ENCODE data around the gene OTOF. TPM values are rescaled to one million over a fixed set of nuclear protein-coding genes. Genes with fewer than 3 reads are reported as not detected.
"Not testable (repeated sequence)": the region's sequence is repeated elsewhere in the genome, so short reads cannot be mapped to it uniquely, and the experiment has no call there.

Gene OTOF
- total RNA-seq, 1 experiment from 2014 or later: not detected

DNA sequence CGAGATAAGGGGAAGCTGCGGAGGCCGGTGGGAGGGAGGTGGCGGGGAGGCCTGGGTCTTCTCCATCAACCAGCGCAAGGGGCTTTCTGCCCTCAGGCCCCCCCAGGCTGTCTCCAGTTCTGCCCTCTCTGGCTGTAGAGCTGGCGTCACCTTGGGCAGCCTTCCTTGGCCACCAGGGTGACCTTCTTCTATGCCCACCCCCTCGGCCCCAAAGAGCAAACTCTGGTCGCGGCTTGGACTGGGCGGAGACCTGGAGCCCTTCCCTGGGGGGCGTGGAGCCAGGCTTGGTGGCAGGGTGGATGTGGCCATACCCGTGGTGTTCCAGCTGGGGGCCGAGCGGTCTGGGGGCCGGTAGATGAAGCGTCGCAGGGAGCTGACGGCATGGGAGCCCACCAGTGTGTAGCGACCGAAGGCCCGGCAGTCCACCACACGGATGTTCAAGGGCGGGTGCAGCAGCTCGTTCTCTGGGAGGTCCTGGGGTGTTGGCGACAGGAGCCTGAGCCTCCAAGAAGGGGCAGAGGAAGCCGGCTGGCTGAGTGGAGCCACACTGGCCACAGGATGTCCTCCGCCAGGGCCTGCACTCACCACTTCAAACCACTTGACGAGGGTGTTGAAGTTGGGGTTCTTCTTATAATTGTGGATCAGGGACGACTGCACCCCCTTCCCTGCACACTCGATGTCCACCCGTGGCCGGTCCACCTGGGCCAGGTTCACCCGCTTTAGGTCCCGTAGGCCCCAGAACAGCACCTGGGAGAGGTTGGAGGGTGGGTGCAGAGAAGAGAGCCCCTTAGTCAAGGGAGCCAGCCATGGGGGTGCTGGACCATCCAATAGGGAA lies 4.9 kb downstream of the OTOF start:
- Histone ChIP-seq H3K27ac (no peak overlapping the region), H3K9me3 (replicated peaks) (peaks cover 5% of the 10 kb centered on the region), H3K27me3 (replicated peaks) (no peaks in the 10 kb centered on the region), H3K36me3 (no peaks in the 10 kb centered on the region), H3K4me1 (replicated peaks) (no peaks in the 10 kb centered on the region), H3K4me3 (no peak overlapping the region)
- DNase-seq (ENCODE audit: low read depth in 1 of 2, low spot score in 2 of 2): no peak

DNA sequence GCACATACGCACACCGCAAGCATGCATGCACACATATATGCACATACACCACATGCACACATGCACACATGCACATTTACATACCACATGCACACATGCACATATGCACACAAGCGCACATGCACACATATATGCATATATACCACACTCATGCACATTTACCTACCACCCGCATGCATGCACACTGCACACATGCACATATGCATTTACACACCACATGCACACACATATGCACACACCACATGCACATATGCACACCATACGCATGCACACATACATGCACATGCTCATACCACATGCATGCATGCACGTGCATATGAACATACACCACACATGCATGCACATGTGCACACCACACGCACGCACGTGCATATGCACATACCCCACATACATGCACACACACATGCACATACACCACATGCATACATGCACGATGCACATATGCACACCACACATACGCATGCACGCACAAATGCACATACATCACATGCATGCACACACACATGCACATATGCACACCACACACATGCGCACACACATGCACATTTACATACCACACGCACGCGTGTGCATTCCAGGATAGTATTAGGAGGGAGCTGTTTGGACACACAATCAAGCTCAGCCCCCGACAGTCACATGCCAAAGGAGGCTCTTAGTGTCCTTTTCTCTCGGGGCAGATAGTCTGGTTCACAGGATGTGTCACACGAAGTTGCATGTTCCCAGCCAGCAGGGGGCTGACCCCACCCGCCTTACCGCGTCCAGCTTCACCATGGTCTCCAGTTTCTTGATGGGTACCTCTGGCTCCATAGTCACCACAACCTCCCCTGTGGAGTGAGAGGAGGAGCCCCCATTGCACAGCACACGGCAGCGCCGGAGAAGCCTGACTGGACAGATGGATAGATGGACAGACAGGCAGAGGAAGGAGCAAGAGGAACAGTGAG lies 5.9 kb downstream of the OTOF start:
- no peaks in the 10 kb centered on the region for H3K4me1 ChIP-seq (replicated peaks)
- peaks cover 5% of the 10 kb centered on the region for H3K9me3 ChIP-seq (replicated peaks)
- H3K36me3 ChIP-seq: no peaks in the 10 kb centered on the region
- DNase-seq (ENCODE audit: low read depth in 1 of 2, low spot score in 2 of 2): no peak
- H3K27ac ChIP-seq: no peak overlapping the region
- H3K27me3 ChIP-seq (replicated peaks): no peaks in the 10 kb centered on the region
- no peak overlapping the region for H3K4me3 ChIP-seq

DNA sequence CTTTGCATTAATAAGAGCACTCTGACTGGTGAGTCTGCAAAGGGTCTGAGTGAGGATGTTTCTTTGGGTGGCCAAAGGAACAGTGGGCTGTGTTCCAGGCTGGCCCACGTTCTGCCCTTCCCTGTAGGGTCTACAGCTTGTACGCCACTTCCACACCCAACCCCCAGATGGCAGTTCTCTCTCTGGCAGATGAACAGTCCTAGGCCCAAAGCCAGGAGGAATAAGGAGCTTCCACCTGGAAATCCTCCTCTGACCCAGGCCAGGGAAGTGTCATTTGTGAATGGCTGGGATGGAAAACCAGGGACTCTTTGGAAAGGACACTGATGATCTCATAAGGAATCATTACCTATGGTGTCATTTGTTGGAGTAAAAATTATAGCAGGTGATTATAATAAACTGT lies 6.6 kb downstream of the OTOF start:
- Histone ChIP-seq H3K9me3 (replicated peaks) (peaks cover 5% of the 10 kb centered on the region), H3K4me3 (no peak overlapping the region), H3K36me3 (no peaks in the 10 kb centered on the region), H3K4me1 (replicated peaks) (no peaks in the 10 kb centered on the region), H3K27me3 (replicated peaks) (no peaks in the 10 kb centered on the region), H3K27ac (no peak overlapping the region)
- DNase-seq (ENCODE audit: low read depth in 1 of 2, low spot score in 2 of 2): no peak

DNA sequence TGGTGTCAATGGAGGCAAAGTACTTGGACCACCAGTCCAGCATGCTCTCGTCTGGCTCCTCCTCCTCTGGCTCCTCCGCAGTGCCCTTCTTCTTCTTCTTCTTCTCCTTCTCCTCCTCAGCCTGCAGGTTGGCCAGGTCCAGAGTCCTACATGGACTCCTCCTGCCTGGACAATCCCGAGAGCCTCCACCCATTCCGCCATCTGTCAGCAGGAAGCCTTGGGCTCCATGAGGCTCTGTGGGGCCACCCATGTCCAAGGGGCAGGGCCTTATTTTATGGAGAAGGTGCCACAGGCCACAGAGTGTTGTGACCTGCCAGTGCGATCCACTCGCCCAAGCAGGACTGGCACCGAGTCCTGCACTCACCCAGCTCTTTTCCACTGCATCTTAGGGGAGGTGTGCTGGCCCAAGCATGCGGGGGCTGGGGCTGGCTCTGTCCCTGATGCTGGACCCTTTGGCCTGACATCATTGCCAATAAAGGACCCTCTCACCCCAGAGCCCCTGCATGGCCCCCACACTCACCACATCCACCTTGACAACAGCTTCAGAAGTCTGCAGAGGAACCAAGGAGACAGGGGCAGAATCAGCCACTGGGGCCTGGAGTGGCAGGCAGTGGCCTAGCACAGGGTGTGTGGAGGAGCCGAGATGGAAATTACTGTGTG lies 7.2 kb downstream of the OTOF start:
- no peaks in the 10 kb centered on the region for H3K36me3 ChIP-seq
- H3K9me3 ChIP-seq (replicated peaks): peaks cover 5% of the 10 kb centered on the region
- no peaks in the 10 kb centered on the region for H3K27me3 ChIP-seq (replicated peaks)
- no peak overlapping the region for H3K4me3 ChIP-seq
- no peaks in the 10 kb centered on the region for H3K4me1 ChIP-seq (replicated peaks)
- DNase-seq (ENCODE audit: low read depth in 1 of 2, low spot score in 2 of 2): no peak
- H3K27ac ChIP-seq: no peak overlapping the region

DNA sequence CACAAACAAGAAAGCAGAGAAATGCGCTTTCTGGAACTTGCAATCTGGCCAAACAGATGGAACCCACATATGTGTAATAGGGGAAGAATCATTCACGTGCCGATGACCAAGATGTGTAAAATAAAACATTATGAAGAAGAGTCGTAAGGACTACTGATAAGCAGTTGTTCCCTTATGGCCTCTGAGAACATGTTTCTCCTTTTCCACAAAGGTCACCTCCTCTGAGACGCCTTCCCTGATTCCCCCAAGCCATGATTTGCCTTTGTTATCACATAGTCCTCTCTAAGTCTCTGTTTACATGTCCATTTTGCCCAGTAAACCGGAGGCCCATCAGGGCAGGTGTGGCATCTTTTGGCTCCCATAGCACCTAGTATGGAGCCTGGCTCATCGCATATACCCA lies 8.0 kb downstream of the OTOF start:
- no peak for DNase-seq (ENCODE audit: low read depth in 1 of 2, low spot score in 2 of 2)
- H3K4me3 ChIP-seq: no peak overlapping the region
- no peak overlapping the region for H3K27ac ChIP-seq
- no peaks in the 10 kb centered on the region for H3K36me3 ChIP-seq
- H3K9me3 ChIP-seq (replicated peaks): peaks cover 5% of the 10 kb centered on the region
- H3K4me1 ChIP-seq (replicated peaks): no peaks in the 10 kb centered on the region
- H3K27me3 ChIP-seq (replicated peaks): no peaks in the 10 kb centered on the region

DNA sequence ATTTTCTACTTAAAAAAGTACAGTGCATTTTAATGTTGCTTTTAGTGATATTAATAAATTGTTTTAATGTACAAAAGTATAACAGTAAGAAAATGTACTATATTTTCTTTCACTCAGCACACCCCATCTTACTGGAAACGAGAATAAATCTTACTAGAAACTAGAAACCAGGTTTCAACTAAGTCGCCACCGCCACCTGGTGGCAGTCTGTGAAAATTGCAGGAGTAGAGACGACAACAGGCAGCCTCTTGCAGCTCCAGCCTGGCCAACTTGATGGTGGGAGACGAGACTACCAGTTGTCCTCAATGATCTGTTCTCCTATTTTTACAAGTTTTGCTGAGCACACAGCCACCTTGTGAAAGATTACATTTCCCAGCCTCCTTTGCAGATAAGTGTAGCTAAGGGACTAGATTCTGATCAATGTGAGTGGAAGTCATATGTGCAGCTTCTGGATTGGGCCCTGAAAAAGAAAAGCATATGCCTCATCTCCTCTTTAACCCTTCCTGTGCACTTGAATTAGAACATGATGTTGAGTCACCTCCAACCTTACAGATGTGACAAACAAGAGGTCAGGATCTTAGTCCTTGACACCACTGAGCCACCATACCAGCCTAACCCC lies 8.7 kb downstream of the OTOF start:
- Histone ChIP-seq H3K4me1 (replicated peaks) (no peaks in the 10 kb centered on the region), H3K36me3 (no peaks in the 10 kb centered on the region), H3K9me3 (replicated peaks) (peaks cover 5% of the 10 kb centered on the region), H3K27ac (no peak overlapping the region), H3K27me3 (replicated peaks) (no peaks in the 10 kb centered on the region), H3K4me3 (no peak overlapping the region)
- no peak for DNase-seq (ENCODE audit: low read depth in 1 of 2, low spot score in 2 of 2)

DNA sequence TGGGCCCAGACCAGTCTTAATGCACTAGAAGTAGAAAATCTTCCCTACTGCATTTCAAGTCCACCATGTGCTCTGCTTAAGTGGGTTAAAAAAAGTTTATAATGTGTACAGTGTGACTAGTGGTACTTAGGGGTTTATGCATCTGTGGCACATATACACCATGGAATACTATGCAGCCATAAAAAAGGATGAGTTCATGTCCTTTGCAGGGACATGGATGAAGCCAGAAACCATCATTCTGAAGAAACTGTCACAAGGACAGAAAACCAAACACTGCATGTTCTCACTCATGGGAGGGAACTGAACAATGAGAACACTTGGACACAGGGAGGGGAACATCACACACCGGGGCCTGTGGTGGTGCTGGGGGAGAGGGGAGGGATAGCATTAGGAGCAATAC lies 9.4 kb downstream of the OTOF start:
- H3K27me3 ChIP-seq (replicated peaks); DNase-seq (ENCODE audit: low read depth in 1 of 2, low spot score in 2 of 2); H3K4me3 ChIP-seq; H3K27ac ChIP-seq; H3K36me3 ChIP-seq; H3K9me3 ChIP-seq (replicated peaks); H3K4me1 ChIP-seq (replicated peaks): not testable (repeated sequence)

DNA sequence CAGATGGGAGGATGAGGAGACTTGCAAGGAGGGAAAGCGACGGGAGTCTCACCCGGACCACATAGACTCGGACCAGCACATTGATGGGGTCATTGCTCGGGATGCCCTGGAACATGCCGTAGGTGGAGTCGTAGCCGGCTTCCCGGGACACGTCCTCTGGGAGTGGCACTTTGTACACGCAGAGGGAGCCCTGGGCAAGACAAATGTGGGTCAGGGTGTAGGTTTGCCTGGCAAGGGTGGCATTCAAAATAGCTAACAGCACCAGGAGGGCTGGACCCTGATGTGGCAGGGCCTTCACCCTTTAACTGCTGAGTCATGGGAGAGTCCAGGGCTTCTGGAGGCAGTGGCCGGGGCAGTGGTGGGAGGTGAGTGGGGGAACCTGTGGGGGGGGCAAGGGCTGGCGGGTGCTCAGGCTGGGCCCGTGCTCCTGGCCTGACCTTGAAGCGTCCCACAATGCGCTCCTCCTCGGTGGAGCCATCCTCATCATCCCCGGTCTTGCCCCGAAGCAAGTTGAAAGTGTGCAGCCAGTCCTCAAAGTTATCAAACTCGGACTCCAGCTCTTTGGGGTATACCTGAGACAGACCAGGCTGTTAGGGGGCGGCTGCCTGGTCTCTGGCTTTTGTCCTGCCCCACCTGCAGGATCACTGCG lies 11.1 kb downstream of the OTOF start:
- DNase-seq (ENCODE audit: low read depth in 1 of 2, low spot score in 2 of 2): no peak
- peaks cover 5% of the 10 kb centered on the region for H3K9me3 ChIP-seq (replicated peaks)
- H3K27ac ChIP-seq: no peak overlapping the region
- H3K4me3 ChIP-seq: no peak overlapping the region
- H3K36me3 ChIP-seq: no peaks in the 10 kb centered on the region
- no peaks in the 10 kb centered on the region for H3K4me1 ChIP-seq (replicated peaks)
- no peaks in the 10 kb centered on the region for H3K27me3 ChIP-seq (replicated peaks)

DNA sequence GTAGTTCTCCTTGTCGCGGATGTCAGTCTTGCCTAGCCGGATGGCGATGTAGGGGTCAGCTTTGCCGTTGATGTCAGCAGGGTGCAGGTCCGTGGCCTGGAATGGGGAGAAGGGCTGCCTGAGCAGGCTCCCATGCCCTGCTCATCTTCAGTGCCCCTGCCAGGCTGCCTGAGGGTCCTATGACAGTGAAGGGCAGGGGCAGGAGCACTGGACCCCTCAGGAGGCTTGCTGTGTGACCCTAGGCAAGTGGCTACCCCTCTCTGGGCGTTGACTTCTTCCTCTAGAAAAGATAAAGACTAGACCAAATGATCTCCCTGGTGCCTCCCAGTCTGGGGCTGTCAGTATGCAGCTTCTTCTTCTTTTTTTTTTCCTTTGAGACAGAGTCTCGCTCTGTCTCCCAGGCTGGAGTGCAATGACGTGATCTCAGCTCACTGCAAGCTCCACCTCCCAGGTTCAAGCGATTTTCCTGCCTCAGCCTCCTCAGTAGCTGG lies 11.9 kb downstream of the OTOF start:
- Histone ChIP-seq H3K27me3 (replicated peaks) (no peaks in the 10 kb centered on the region), H3K4me1 (replicated peaks) (no peaks in the 10 kb centered on the region), H3K4me3 (no peak overlapping the region), H3K9me3 (replicated peaks) (peaks cover 5% of the 10 kb centered on the region), H3K36me3 (no peaks in the 10 kb centered on the region), H3K27ac (no peak overlapping the region)
- DNase-seq (ENCODE audit: low read depth in 1 of 2, low spot score in 2 of 2): no peak

DNA sequence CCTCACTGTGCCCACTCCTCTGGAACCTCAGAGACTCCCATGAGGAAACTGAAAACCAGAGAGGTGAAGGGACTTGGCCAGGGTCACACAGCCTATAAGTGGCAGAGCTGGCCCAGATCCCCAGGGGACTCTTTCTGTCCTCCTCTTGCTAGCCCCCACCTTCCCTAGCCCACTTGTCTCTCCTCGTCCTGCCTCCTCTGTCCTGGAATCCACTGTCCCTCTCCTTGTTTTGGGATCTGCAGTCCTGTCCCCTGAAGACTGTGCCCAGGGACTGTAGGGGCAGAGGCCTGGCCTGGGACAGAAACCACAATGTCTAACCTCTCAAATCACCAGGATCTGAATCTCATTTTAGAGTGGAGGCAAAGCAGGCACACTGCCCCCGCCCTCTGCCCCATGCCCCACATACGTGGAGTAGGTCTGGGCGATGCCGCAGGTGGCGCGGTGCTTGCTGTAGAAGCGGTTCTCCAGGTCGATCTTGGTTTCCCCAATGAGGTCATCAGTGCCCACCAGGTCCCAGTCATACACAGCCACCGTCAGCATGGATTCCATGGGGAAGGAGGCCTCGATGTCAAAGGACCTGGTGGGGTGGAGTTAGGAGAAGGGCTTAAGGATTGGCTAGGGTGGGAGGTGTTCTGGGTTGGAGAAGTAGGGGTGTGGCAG lies 12.5 kb downstream of the OTOF start:
- Histone ChIP-seq H3K9me3 (replicated peaks) (peaks cover 5% of the 10 kb centered on the region), H3K4me1 (replicated peaks) (no peaks in the 10 kb centered on the region), H3K27me3 (replicated peaks) (no peaks in the 10 kb centered on the region), H3K4me3 (no peak overlapping the region), H3K27ac (no peak overlapping the region), H3K36me3 (no peaks in the 10 kb centered on the region)
- DNase-seq (ENCODE audit: low read depth in 1 of 2, low spot score in 2 of 2): no peak

DNA sequence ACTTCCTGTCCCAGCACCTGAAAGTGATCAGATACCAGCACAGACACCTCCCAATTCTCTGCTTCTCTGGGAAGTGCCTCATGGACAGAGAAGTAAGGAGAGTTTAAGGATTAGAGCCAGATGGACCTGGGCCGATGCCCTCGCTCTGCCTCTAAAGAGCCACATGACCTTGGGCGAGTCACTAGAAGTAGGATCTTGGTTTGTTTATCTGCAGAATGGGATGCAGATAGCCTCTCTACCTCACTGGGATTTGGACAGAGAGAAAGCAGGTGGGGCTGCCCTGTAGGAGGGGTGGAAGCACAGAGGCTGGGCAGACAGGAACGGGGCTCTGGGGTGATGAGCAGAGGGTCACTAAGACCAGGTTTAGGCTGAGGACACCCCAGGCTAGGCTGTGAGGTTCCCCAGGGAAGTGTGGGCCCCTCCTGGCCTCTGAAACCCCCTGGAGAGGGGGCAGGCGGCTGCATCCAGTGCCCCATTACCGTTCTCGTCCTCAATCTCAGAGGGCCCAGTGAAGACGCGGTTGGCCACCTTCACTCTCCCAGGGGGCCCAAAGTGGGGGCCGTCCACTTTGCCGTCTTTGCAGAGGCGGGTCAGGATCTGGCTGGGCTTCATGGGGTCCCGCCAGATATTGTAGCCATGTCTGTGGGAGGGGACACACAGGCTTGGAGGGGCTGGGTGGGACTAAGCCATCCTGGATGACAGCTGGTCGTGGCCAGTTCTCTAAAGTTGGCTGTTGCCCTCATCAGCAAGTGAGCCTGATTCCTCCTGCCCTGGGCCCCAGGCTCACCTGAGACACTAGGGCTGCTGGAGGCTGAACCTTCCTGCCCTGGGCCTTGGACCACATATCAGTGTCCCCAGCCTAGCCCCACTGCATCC lies 13.3 kb downstream of the OTOF start:
- H3K9me3 ChIP-seq (replicated peaks): peaks cover 5% of the 10 kb centered on the region
- no peak for DNase-seq (ENCODE audit: low read depth in 1 of 2, low spot score in 2 of 2)
- no peaks in the 10 kb centered on the region for H3K36me3 ChIP-seq
- no peak overlapping the region for H3K4me3 ChIP-seq
- H3K27me3 ChIP-seq (replicated peaks): no peaks in the 10 kb centered on the region
- H3K4me1 ChIP-seq (replicated peaks): no peaks in the 10 kb centered on the region
- H3K27ac ChIP-seq: no peak overlapping the region

All from SJSA1 (cell line).